Activated gamma-delta T cell treated with anti-CD3 and anti-CD28 coated beads, Interleukin-2, amount 50 U/mL, for 16 hours (primary cell): ENCODE results near the gene OPCML.

Experiments
- DNase-seq: peaks from one replicate; pipeline ENCODE4 v3.0.0-alpha.2; 2020; ENCODE audit warnings: low read depth

The OPCML gene

DNA sequence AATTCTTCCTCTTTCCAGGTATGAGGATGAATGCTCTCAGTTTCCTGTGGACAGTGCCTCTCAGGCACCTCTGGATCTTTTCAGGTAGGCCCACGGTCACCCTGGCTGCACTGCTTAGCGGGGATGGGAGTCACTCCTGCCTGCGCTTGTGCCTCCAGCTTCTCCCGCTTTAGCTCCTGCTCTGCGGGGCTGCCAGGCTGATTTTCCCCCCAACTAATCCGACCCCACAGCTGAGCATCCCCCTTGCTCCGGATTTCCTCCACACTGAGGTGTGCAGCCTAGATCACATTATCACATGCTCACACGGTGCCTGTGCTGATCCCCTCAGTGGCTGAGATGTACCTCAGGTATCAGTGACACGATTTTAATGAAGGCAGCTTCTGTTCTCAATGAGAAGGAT lies 879.1 kb downstream of the OPCML start:
- DNase-seq, result no peak

DNA sequence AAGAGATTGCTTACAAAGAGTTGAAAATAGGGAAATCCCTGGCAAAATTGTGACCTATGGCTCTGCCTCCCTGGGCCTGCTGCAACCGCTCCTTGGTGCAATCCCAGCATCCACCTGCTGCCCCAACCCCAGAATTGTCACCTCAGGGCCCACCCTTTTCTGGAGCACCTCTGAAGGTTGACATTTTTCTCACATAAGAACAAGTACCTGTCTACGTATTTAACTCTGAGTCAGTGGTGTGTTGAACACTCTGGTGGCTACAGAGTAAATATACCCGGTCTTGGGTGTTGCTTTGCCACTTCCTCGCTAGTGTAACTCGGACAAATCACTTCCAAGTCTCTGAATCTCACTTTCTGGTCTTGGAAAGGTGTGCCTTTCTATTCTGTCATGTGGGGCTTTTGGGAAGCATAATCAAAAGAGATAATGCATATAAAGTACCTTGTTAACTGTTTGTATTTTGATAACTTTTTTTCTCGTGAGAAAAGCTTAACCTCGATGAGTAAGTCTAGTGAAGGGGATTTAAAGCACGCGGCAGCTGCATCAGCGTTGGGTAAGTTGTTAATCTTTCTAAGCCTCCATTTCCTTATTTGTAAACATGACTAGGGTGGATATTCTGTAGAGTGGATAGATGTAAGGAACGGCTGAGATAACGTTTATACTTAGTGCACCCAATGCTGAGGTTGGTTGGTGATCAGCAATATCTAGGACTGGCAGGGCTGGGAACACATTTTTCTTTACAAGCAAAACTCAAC lies 881.2 kb downstream of the OPCML start:
- DNase-seq, result no peak

- no peak for DNase-seq
Observed at GRCh38 chr11:132649277-132649676, 883.0 kb downstream of the OPCML start.

- no peak for DNase-seq
Observed at GRCh38 chr11:132648851-132649250, 883.5 kb downstream of the OPCML start.

GRCh38 chr11:132646890-132647289 lies 885.4 kb downstream of the OPCML start:
- DNase-seq, result no peak

- no peak for DNase-seq
Observed at GRCh38 chr11:132644520-132645239, 887.6 kb downstream of the OPCML start.

DNA sequence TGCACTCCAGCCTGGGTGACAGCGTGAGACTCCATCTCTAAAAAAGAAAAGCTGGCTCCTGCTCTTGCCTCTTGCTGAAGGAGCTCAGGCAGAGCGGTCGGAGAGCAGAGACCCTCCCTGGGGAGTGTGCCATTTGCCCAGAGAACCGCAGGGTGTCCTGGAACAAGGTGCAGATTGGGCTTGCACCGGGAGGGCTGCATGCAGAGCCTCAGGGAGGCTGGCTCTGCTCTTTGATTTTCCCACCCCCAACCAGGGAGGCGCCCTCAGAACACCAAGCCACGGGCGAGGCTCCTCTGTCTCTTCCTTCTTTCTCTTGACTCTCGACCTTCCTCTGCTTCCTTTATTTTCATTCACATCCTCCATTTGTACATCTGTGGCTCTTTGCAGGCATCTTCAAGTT lies 889.1 kb downstream of the OPCML start:
- DNase-seq, result no peak

DNA sequence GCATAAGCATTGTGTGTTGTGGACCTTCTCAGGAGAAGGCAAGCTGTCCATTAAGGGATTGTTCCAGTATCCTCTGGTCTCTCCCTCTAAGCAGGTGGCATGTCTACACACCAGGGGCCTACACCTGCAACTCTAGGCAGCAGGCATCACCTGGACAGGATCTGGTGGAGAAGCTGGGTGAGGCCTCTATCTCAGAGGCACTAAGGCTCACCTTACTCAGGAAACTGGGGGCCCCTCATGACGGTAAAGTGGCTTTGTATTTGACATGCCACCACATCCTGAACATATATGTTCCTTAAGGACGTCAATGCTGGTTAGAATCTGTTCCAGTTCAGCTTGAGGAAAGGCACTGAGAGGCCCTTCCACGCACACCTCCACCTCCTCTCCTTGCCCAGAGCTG lies 891.3 kb downstream of the OPCML start:
- no peak for DNase-seq

DNA sequence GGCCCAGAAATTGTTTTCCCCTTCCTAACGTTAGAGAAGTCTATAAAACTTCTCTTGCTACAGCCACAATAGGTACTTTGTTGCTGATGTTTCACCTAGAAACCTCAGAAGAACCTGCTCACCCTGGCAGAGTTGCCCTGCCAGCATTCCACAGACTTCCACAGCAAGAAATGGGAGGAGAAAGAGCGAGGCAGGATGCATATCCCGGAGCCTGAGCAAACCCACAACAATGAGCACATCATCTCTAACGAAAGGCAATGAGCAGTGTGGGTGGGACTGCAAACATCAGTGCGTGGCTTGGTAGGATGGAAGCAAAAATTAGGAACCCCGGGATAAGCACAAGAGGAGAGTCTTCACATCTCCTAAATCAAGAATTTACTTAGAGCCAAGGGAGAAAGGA lies 892.3 kb downstream of the OPCML start:
- DNase-seq, result no peak

DNA sequence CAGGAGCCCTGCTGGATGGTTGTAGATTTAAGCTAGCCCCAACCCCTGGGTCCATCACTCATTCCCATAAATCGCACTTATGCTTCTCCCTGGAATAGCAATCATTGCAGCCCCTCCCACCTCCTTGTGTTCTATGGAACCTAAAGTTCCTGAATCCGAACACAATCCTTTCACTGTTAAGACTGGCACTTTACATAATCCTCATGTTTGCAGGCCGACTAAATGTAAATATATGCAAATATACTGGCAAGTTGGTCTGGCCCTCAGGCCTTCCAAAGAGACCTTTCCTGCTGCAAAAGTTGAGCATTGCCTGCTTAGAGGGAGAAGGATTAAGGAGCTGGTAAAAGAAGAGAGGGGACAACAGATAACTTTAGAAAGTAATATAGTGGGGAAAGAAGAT lies 892.9 kb downstream of the OPCML start:
- no peak for DNase-seq

DNA sequence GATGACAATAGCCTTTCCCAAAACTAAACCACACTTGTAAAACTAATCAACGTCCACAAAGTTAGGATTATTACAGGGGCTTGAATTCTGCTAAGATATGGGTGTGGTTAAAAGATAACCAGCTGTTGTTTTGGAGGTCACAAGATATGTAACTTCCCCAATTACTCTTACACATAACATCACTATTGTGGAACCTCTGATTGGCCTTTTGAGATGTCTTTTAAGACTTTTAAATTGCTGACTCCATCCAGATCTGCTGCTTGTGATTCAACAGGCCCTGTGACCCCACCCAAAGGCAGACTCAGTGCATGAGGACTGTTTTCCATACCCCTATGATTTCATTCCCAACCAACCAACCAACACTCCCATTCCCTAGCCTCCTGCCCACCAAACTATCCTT lies 893.9 kb downstream of the OPCML start:
- DNase-seq, result no peak

- no peak for DNase-seq
Observed at GRCh38 chr11:132636523-132636922, 895.8 kb downstream of the OPCML start.

DNA sequence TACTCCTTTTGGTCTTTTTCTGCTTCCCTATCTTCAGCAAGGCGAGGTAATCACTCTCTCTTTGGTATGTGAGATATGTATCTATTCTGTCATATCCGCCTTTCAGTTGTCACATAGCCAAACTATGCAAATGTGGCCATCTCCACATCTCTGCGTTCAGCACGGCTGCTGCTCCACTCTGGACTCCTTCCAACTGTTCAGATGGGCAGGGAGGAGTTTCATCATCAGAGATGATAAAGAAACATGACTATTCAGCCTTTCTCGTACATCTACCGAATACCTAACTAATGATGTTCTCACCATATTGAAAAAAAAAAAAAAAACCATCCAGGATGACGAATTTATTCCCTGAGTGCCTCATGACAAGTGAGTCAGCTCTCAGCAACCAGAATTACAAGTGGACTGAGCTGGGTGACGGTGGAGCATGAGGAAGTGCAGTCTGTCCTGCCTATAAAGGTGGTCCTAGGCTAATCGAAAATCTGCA lies 899.6 kb downstream of the OPCML start:
- no peak for DNase-seq

- DNase-seq, result no peak
Observed at GRCh38 chr11:132631989-132632388, 900.3 kb downstream of the OPCML start.

- DNase-seq, result no peak
Observed at GRCh38 chr11:132627981-132628380, 904.3 kb downstream of the OPCML start.

DNA sequence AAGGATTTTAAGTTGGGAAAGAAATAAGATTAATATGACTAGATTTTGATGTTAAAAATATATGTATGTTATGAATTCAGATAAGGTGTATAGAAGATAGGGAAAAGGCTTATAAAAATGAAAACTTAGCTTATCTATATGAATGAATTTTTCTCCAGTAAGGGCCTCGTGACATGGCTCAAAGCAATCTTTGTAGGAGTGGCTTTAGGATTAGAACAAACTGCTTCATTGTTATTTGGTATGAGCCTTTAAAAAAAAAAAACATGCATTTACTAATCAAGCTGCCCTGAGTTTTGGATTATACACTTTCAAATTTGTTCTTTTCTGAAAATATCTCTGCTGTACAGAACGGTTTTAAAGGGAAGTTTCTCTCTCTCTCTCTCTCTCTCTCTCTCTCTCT lies 905.9 kb downstream of the OPCML start:
- no peak for DNase-seq

- no peak for DNase-seq
Observed at GRCh38 chr11:132623511-132623910, 908.8 kb downstream of the OPCML start.

DNA sequence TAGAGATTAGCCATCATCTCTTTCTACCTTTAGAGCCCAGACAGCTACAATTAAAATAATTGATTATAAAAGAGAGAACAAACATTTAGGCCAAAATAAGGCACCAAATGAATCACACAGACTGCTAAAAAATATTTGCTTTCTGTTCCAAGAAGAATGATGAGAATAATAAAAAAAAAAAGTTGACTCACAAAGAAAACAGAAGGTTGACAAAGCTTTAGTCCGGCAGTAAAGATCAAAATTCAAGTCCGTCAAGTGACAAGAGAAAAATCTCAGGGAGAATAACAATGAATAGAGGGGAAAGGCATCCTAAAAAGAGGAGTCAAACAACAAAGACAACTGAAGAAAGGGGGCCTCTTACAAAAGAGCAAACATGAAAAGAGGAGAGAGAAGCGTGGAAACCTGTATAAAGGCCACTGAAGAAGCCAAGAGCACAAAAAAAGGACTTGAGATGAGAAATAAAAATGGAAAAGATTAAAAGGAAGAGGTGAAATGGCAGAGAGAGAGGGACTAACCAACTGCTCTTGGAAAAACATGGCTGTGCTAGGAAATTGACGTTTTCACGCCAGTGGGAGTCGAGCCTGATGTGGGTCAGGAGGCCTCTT lies 910.2 kb downstream of the OPCML start:
- no peak for DNase-seq

DNA sequence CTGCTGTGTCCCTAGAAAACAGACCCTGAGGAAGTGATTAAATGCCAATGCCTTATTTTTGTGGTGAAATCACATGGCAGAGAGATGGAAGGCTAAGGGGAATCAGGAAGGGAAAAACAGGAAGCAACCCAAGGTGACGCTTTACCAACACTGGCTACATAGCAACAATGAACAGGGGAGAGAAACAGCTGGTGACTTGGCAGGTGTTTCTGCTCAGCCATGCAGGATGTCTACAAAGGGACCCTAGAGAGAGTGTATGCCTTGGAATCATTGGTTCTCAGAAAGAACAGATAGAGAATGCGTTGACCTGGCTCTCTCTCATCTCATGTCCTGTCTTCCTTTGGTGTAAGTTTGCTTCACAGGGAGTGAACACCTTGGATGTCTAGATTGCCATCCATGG lies 911.9 kb downstream of the OPCML start:
- no peak for DNase-seq

DNA sequence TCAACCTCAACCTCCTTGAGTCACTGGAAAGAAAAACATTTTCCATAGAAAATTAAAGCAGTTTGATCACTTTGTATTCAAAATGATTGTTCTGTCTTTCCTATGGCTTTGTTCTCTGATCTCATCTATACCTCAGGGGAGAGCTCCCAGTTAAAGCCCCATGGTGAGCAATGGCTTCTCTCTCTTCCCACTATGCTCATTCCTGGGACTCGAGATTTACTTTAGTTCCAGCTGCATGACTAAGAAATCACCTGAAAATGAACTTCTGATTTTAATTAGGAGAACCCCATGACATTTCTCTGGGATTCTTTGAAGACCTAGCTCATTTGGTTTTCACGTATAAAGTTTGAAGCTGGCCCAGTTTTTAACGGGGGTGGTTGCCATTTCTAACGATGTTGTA lies 921.5 kb downstream of the OPCML start:
- DNase-seq, result no peak

GRCh38 chr11:132610216-132610615 lies 922.1 kb downstream of the OPCML start:
- DNase-seq, result no peak

- no peak for DNase-seq
Observed at GRCh38 chr11:132607575-132607974, 924.7 kb downstream of the OPCML start.
